SJSA1 (cell line): ENCODE data around the gene MEIOB. TPM values are rescaled to one million over a fixed set of nuclear protein-coding genes. Genes with fewer than 3 reads are reported as not detected.

Experiments used
- total RNA-seq: library from RNA; depleted of rRNA; stranded (reverse); fragments of >200 nt; shearing (Covaris generic); gene quantifications from 2 replicates; pipeline ENCODE4 v1.2.3, GENCODE V29; 2014; rRNA removed

The MEIOB gene
- total RNA-seq, 1 experiment from 2014 or later, result not detected

Other genes starting within 250 kb of the MEIOB start
- 180 and 352 TPM in 2 replicates for gene JPT2, start 193.9 kb downstream of the MEIOB start, total RNA-seq
- 26.5 and 43.2 TPM in 2 replicates for gene MAPK8IP3, start 166.0 kb downstream of the MEIOB start, total RNA-seq
- gene NME3, start 100.6 kb downstream of the MEIOB start, total RNA-seq, result 19.9 and 27.1 TPM in 2 replicates
- gene EME2, start 99.4 kb downstream of the MEIOB start, total RNA-seq, result 6.9 and 7.7 TPM in 2 replicates
- 132 and 178 TPM in 2 replicates for gene MRPS34, start 99.0 kb downstream of the MEIOB start, total RNA-seq
- 19.9 and 21.1 TPM in 2 replicates for gene SPSB3, start 89.6 kb downstream of the MEIOB start, total RNA-seq
- gene NUBP2, start 89.2 kb downstream of the MEIOB start, total RNA-seq, result 117 and 127 TPM in 2 replicates
- gene IGFALS, start 78.5 kb downstream of the MEIOB start, total RNA-seq, result not detected in 2 replicates
- 22.2 and 65.3 TPM in 2 replicates for gene HAGH, start 45.3 kb downstream of the MEIOB start, total RNA-seq
- 38.8 and 90.3 TPM in 2 replicates for gene FAHD1, start 45.0 kb downstream of the MEIOB start, total RNA-seq
- gene HS3ST6, start 46.3 kb upstream of the MEIOB start, total RNA-seq, result not detected in 2 replicates
- 13.9 and 21.3 TPM in 2 replicates for gene MSRB1, start 71.0 kb upstream of the MEIOB start, total RNA-seq
- not detected in 2 replicates for gene RPL3L, start 82.5 kb upstream of the MEIOB start, total RNA-seq
- gene NDUFB10, start 87.4 kb upstream of the MEIOB start, total RNA-seq, result 273 and 292 TPM in 2 replicates
- gene RPS2, start 92.7 kb upstream of the MEIOB start, total RNA-seq, result 2,199 and 2,611 TPM in 2 replicates
- not detected in 2 replicates for gene RNF151, start 94.7 kb upstream of the MEIOB start, total RNA-seq
- 68.0 and 156 TPM in 2 replicates for gene TBL3, start 99.9 kb upstream of the MEIOB start, total RNA-seq
- 0.16 TPM in 1 of 2 replicates, not detected in the other for gene NOXO1, start 109.3 kb upstream of the MEIOB start, total RNA-seq
- 26.9 and 31.8 TPM in 2 replicates for gene GFER, start 112.0 kb upstream of the MEIOB start, total RNA-seq
- gene SYNGR3, start 117.8 kb upstream of the MEIOB start, total RNA-seq, result 1.8 and 7.3 TPM in 2 replicates
- gene ZNF598, start 137.7 kb upstream of the MEIOB start, total RNA-seq, result 13.5 and 20.4 TPM in 2 replicates
- not detected in 2 replicates for gene NPW, start 147.6 kb upstream of the MEIOB start, total RNA-seq
- gene NHERF2, start 154.7 kb upstream of the MEIOB start, total RNA-seq, result 50.2 and 57.3 TPM in 2 replicates
- 33.9 and 59.3 TPM in 2 replicates for gene NTHL1, start 175.7 kb upstream of the MEIOB start, total RNA-seq
- 36.9 and 51.9 TPM in 2 replicates for gene TSC2, start 175.8 kb upstream of the MEIOB start, total RNA-seq